D721Med (cell line): ENCODE data around the gene RAB40A.
"Not testable (repeated sequence)": the region's sequence is repeated elsewhere in the genome, so short reads cannot be mapped to it uniquely, and the experiment has no call there.

Experiments used
- DNase-seq: peaks from one replicate; pipeline ENCODE4 v3.0.0; 2011; ENCODE audit warnings: low spot score; ENCODE audit not compliant: insufficient read length
- FAIRE-seq: peaks from 2 replicates; lab custom pipeline; 2011; peaks lifted over from hg19 to GRCh38; lab: Jason Lieb, UNC
- CTCF ChIP-seq: IDR thresholded peaks from 2 replicates; pipeline ENCODE4 v1.5.1; 2012; ENCODE audit warnings: mild to moderate bottlenecking, control low read depth; ENCODE audit not compliant: insufficient read depth; ENCODE audit errors: missing control alignments

RAB40A gene

GRCh38 chrX:103513067-103513466, 6.2 kb downstream of the RAB40A start:
- TF ChIP-seq CTCF = no peak
- DNase-seq = no peak
- FAIRE-seq = no peak

DNA sequence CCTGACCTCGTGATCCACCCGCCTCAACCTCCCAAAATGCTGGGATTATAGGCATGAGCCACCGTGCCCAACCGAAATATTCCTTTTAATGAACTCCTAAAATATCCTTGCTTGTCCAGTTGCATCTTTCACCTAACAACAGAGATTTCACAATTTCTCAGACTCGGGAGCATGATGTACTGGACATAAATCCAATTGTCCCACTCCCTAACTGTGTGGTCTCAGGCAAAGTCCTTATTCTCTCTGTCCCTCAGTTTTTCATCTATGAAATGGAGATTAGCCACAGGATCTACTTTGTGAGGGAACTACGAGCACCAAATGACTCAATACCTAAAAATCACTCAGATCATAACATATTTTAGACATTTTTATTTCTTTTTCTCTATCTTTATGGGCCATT, 9.3 kb downstream of the RAB40A start:
- no peak for TF ChIP-seq CTCF
- no peak for FAIRE-seq
- no peak for DNase-seq

DNA sequence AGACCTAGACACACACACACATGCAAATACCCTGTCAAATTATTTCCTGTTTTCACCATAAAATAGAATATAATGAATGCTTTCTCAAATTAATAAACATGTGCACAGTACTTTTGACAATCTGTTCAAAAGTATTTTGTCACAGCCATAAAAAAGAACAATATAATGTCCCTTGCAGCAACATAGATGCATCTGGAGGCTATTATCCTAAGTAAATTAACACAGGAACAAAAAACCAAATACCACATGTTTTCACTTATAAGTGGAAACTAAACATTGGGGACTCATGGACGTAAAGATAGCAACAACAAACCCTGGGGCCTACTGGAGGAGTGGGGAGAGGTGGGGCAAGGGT, 15.5 kb downstream of the RAB40A start:
- FAIRE-seq (no peak), DNase-seq (no peak)
- no peak for TF ChIP-seq CTCF

DNA sequence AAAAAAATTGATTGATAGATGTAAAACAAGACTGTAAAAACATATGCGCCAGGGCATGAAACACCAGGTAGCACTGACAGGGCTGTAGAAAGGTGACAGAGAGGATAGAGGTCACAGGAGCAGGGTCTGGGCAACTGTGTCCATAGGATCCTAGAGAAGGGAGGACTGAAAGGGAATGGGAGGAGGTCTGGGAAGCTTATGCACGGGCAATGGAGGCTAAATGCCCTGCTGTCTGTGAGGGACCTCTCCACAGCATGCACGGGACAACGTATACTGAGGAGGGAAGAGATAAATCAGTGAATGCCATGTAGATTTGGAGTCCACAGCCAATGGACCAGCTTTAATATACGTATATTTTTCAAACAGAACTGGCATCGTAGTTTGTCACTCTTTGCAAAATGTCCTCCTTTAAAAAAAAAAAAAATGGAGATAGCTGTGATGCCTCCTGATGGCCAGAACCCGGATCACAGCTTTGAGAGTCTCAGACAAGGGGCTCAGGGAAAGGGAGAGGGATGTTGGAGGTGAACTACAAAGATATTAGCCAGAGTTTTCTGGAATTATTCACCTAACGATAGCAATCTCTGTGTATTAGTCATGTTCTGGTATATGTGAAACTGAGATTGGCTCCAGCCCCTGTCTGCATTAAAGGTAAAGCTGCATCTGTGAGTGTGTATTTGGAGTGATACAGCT, 16.0 kb downstream of the RAB40A start:
- DNase-seq = no peak
- no peak for FAIRE-seq
- no peak for TF ChIP-seq CTCF

DNA sequence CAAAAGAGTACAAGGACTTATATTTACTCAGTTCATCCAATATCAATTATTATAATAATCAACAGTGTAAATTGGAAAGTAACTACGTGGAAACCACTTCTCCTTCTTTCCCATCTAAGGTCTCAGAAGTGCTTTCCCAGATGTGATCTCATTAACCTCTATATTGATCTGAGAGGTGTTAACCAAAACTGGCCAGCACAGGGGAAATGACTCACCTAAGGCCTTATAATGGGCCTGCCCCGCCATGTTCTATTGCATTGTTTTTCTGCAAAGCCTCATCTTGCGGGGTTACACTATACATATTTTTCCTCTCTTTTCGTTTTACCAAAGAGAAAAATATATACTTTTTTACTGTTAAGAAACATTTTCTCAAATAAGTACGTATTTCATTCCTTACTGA, 20.5 kb downstream of the RAB40A start:
- FAIRE-seq (no peak), DNase-seq (no peak)
- TF ChIP-seq CTCF = no peak

- DNase-seq (no peak), FAIRE-seq (no peak)
- TF ChIP-seq CTCF = no peak
Measured at GRCh38 chrX:103495786-103496185, 23.5 kb downstream of the RAB40A start.

- FAIRE-seq, DNase-seq: not testable (repeated sequence)
Measured at GRCh38 chrX:103493578-103493977, 25.7 kb downstream of the RAB40A start.

DNA sequence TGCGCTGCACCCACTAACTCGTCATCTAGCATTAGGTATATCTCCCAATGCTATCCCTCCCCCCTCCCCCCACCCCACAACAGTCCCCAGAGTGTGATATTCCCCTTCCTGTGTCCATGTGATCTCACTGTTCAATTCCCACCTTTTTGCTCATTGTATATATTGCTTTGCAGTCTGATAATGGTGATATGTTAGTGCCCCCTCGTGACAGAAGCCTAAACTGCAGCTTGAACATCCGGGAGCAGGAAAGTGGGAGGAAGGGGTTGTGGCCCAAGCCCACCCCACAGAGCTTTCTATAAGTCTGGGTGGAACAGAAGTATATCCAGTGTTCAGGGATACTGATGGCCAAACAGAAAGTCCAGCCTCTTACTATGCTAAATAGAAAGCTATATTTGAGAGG, 29.6 kb downstream of the RAB40A start:
- TF ChIP-seq CTCF = peak; percentile 39
- not testable (repeated sequence) for DNase-seq, FAIRE-seq
